ENCODE results near the gene ADAMTS2. TPM values are rescaled to one million over a fixed set of nuclear protein-coding genes. Genes with fewer than 3 reads are reported as not detected.

ADAMTS2 gene
- total and polyA plus RNA-seq, 2 donors (not counting 3 experiments of a cell fraction or from before 2014, with no cell fraction given): not detected

DNA sequence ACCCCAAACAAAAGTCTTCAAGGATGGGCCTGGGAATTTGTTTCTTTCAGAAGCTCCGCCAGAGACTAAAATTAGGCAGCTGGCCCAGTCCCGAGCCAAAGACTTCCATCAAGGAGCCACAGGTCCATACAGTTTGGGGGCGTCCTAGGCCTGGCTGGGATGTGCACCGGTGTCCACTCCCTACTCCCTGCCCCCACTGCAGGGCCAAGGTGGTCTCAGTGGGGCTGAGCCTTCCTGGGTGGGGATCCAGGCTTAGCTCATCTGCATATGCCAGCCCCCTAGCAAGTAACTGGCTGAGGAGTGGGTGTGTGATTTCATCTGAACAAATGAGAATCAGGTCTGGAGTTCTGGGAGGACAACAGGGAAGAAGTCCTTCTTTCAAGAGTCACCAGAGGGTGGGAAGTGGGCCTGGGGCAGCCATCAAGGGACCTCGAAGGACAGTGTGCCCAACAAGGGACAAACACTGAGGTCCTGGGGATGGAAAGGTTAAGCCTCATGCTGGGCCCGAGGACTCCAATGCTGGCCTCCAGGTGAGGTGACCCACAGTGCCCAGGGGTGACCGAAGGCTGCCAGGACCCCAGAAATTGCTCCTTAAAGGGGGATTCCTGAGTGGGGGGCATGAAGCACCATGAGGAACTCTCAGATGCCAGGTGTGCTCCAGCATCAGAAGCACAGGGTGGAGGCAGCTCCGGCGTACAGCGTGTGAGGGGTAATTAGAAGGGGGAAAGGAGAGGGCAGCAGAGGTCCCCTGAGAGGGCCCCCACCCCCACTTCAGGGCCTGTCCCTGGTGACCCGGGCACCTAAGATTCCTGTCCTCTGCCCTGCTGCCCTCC is 193.8 kb downstream of the ADAMTS2 start:
- Histone ChIP-seq H3K9me1 (replicated peaks; ENCODE audit: control insufficient read depth, extremely low read depth, insufficient read depth, low read length) (no peaks in the 10 kb centered on the region), H3K4me2 (ENCODE audit: insufficient read depth, low read length) (no peak overlapping the region), H3K4me3 (replicated peaks in 1 of 3; ENCODE audit: insufficient read depth in 1 of 3, low read depth in 1 of 3, low read length in 3 of 3) (no peak overlapping the region), H3K4me1 (ENCODE audit: control insufficient read depth, extremely low read depth, insufficient read depth, low read length) (no peaks in the 10 kb centered on the region), H3K79me2 (ENCODE audit: control insufficient read depth, insufficient read depth, low read length) (no peaks in the 10 kb centered on the region), H3K9ac (replicated peaks; ENCODE audit: extremely low read depth, insufficient read depth, low read length) (no peak overlapping the region), H3K36me3 (ENCODE audit: control insufficient read depth in 2 of 2, extremely low read depth in 1 of 2, insufficient read depth in 2 of 2, low read length in 2 of 2) (no peaks in the 10 kb centered on the region), H3K27ac (ENCODE audit: insufficient read depth, low read depth, low read length) (no peak overlapping the region), H2AFZ (ENCODE audit: low read depth, low read length) (no peak overlapping the region), H3K9me3 (replicated peaks; ENCODE audit: control insufficient read depth, insufficient read depth, low read length) (no peaks in the 10 kb centered on the region), H4K20me1 (replicated peaks; ENCODE audit: control insufficient read depth, extremely low read depth, insufficient read depth, low read length) (no peaks in the 10 kb centered on the region), H3K27me3 (ENCODE audit: control insufficient read depth in 2 of 2, insufficient read depth in 2 of 2, low read length in 2 of 2) (no peaks in the 10 kb centered on the region)
- dilution Hi-C loops (cut with MboI; ENCODE audit: extremely low pct_ligation_motif_present, low sequenced_read_pairs): no loop called here
- ChIA-PET POLR2A (no interaction called here), CTCF (no interaction called here)
- FAIRE-seq (no peak), DNase-seq (ENCODE audit: low read depth, low spot score) (no peak)
- BruUV-seq (replicated peaks): no TSS peak
- intact Hi-C loops (cut with micrococcal nuclease): no loop called here
- TF ChIP-seq GATA2 (IDR thresholded peaks at IDR 0.05; ENCODE audit: insufficient read depth, insufficient read length, low read depth, low read length): no peak
- TF ChIP-seq, protein P1, sequence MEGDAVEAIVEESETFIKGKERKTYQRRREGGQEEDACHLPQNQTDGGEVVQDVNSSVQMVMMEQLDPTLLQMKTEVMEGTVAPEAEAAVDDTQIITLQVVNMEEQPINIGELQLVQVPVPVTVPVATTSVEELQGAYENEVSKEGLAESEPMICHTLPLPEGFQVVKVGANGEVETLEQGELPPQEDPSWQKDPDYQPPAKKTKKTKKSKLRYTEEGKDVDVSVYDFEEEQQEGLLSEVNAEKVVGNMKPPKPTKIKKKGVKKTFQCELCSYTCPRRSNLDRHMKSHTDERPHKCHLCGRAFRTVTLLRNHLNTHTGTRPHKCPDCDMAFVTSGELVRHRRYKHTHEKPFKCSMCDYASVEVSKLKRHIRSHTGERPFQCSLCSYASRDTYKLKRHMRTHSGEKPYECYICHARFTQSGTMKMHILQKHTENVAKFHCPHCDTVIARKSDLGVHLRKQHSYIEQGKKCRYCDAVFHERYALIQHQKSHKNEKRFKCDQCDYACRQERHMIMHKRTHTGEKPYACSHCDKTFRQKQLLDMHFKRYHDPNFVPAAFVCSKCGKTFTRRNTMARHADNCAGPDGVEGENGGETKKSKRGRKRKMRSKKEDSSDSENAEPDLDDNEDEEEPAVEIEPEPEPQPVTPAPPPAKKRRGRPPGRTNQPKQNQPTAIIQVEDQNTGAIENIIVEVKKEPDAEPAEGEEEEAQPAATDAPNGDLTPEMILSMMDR (IDR thresholded peaks at IDR 0.05; ENCODE audit: extremely low read depth in 1 of 2, insufficient read depth in 1 of 2, low read depth in 1 of 2, low read length in 2 of 2): no peak

DNA sequence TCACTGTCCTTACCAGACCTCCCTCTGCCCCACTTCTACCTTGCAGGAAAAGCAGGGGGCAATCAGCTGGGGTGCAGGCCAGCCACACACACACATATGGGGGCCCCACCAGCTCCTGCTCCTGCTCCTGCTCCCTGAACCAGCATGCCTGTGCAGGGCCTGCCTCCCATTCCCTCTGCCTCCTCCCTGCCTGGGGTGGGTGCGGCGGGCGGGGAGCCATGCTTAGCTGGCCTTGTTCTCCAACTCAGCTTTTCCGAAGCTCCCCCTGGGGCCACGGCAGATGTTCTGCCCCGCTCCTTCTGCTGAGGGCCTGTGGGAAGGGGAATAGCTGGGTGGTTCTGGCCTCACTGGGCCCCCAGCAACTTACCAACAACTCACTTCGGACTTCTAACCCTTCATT is 195.2 kb downstream of the ADAMTS2 start:
- Histone ChIP-seq H3K27ac (ENCODE audit: insufficient read depth, low read depth, low read length) (no peak overlapping the region), H2AFZ (ENCODE audit: low read depth, low read length) (no peak overlapping the region), H3K9ac (replicated peaks; ENCODE audit: extremely low read depth, insufficient read depth, low read length) (no peak overlapping the region), H3K36me3 (ENCODE audit: control insufficient read depth in 2 of 2, extremely low read depth in 1 of 2, insufficient read depth in 2 of 2, low read length in 2 of 2) (no peaks in the 10 kb centered on the region), H3K4me2 (ENCODE audit: insufficient read depth, low read length) (no peak overlapping the region), H3K4me3 (replicated peaks in 1 of 3; ENCODE audit: insufficient read depth in 1 of 3, low read depth in 1 of 3, low read length in 3 of 3) (no peak overlapping the region), H4K20me1 (replicated peaks; ENCODE audit: control insufficient read depth, extremely low read depth, insufficient read depth, low read length) (no peaks in the 10 kb centered on the region), H3K9me1 (replicated peaks; ENCODE audit: control insufficient read depth, extremely low read depth, insufficient read depth, low read length) (no peaks in the 10 kb centered on the region), H3K79me2 (ENCODE audit: control insufficient read depth, insufficient read depth, low read length) (no peaks in the 10 kb centered on the region), H3K4me1 (ENCODE audit: control insufficient read depth, extremely low read depth, insufficient read depth, low read length) (no peaks in the 10 kb centered on the region), H3K27me3 (ENCODE audit: control insufficient read depth in 2 of 2, insufficient read depth in 2 of 2, low read length in 2 of 2) (no peaks in the 10 kb centered on the region), H3K9me3 (replicated peaks; ENCODE audit: control insufficient read depth, insufficient read depth, low read length) (no peaks in the 10 kb centered on the region)
- dilution Hi-C loops (cut with MboI; ENCODE audit: extremely low pct_ligation_motif_present, low sequenced_read_pairs): no loop called here
- FAIRE-seq: no peak
- TF ChIP-seq POLR2A (IDR thresholded peaks at IDR 0.05; ENCODE audit: low read depth, low read length): no peak
- TF ChIP-seq MYC (IDR thresholded peaks at IDR 0.05; ENCODE audit: low read depth, low read length): no peak
- TF ChIP-seq POLR2AphosphoS5 (IDR thresholded peaks at IDR 0.05; ENCODE audit: insufficient read depth, low read depth, low read length): no peak
- no peak for TF ChIP-seq FOS (IDR thresholded peaks at IDR 0.05; ENCODE audit: borderline replicate concordance, insufficient read depth, low read length)
- no peak for TF ChIP-seq GATA2 (IDR thresholded peaks at IDR 0.05; ENCODE audit: insufficient read depth, insufficient read length, low read depth, low read length)
- TF ChIP-seq, protein P1 (IDR thresholded peaks at IDR 0.05; ENCODE audit: extremely low read depth in 1 of 2, insufficient read depth in 1 of 2, low read depth in 1 of 2, low read length in 2 of 2): no peak
- TF ChIP-seq EZH2 (IDR thresholded peaks at IDR 0.05; ENCODE audit: borderline replicate concordance, low read depth, low read length, severe bottlenecking): no peak
- no peak for TF ChIP-seq MAX (IDR thresholded peaks at IDR 0.05; ENCODE audit: insufficient read depth, insufficient read length)
- TF ChIP-seq JUN (IDR thresholded peaks at IDR 0.05; ENCODE audit: borderline replicate concordance, insufficient read depth, insufficient read length, low read depth): no peak
- intact Hi-C loops (cut with micrococcal nuclease): no loop called here
- ChIA-PET CTCF (no interaction called here), POLR2A (no interaction called here)
- no TSS peak for BruUV-seq (replicated peaks)
- no peak for DNase-seq (ENCODE audit: low read depth, low spot score)
